HG02870 (cell line): ENCODE results near the gene TRIM44.
"Not testable (repeated sequence)": the region's sequence is repeated elsewhere in the genome, so short reads cannot be mapped to it uniquely, and the experiment has no call there.

ENCODE experiments used
- ATAC-seq: cut with Tn5 transposase; IDR thresholded peaks from one replicate; pipeline ENCODE4 v1.9.1; 2021; ENCODE audit warnings: mild to moderate bottlenecking, moderate library complexity; ENCODE audit not compliant: unreplicated experiment

The TRIM44 gene

DNA sequence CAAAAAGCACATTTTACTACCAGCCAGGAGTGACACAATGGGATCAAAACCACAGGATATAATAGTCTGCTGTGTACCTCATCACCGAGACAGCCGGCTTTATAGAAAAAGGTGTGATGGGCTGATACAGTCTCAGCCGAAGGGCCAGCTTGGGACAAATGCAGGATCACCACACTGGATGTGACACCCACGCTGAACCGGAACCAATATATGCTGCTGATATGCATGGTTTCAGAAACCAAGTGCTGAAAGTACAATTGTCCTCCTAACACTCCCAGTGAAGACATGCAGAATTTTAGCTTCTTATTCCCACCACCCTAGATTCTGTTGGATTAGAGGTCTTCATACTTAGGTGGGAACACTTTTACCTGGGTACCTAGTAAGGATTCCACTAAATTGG lies 184.3 kb downstream of the TRIM44 start:
- no peak for ATAC-seq

DNA sequence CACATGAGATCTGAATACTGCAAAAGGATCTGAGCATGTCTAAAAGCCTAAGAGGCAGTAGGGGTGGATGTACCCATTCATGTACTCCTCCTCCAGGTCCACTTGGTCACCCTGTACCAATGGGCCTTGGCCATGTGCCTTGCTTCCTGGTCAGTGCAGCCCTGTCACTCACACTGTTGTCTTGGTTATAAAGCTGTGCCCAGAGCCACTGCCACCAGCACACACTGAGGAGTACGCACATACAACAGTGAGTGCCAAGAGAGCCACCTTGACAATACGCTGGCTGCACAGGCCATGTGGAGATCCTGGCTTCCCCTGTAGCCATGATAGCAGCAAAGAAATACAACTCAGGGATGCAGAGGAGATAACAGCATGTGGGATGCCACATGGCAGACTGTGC lies 184.9 kb downstream of the TRIM44 start:
- no peak for ATAC-seq

DNA sequence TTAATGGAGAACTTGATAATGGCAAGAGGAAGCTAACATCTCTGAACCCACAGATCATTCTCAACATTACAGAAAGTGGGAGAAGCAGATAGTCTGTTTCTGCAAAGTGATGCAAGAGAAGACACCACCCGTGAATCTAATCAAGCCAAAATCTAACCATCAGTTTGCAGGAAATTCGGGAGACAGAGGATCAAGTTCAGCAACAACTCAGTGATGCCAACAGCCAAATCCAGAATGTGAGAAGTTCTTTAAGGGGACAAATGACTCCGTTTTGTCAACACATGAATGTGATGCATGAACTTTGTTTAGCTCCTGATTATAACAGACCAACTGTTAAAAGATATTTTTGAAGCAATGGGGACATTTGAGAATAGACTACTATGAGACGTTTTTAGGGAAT lies 186.0 kb downstream of the TRIM44 start:
- no peak for ATAC-seq

DNA sequence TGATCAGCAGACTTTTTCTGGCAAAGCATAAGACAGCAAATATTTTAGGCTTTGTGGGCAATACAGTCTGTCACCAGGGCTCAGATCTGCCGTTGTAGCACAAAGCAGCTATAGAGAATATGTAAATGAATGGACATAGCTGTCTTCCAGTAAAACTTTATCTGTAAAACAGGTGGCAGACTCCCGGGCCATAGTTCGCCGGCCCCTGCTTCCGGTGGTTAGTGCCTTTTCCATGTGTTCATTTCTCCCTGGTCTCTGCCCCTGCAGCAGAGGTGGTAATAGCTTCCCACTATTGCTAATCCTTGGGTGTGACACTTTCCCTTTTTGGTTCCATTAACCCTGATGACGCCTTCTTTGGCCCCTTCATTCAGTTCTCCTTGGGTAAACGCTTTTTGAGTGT lies 187.6 kb downstream of the TRIM44 start:
- ATAC-seq: no peak

DNA sequence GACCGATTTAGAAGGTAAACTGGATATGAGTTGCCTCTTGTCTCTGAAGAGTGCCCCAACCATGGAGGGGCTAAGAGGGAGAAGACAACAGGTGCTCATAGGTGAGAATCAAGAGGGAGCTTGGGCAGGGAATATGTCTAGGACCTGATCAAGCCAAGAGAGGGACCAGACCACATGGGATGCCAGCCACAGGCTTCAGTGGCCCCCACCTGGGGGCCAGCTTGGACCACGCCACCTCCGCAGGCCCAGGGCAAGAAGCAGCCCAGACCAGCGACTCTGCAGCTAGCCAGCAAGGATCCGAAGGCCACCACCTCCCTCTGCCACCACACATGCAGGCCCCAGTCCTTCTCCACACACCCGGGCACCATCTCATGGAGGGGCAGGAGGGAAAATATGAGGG lies 188.8 kb downstream of the TRIM44 start:
- no peak for ATAC-seq

DNA sequence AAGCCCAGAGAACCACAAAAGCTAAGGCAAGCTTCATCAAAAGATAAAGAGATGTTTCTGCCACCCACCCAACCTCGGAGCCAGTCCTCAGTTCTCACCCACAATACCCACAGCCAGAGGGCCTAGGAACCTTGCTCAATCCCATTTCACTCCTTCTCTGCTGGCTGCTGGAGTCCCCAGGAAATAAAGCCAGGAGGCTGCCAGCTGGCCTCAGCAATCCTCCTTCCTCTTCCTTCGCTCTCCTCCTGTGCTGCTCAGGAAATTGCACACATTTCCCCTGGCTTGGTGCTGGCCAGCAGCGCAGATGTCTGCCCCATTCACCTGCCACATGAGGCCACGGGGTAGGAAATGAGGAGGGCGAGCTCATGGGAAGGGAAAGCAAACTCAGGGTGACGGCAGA lies 189.5 kb downstream of the TRIM44 start:
- no peak for ATAC-seq

DNA sequence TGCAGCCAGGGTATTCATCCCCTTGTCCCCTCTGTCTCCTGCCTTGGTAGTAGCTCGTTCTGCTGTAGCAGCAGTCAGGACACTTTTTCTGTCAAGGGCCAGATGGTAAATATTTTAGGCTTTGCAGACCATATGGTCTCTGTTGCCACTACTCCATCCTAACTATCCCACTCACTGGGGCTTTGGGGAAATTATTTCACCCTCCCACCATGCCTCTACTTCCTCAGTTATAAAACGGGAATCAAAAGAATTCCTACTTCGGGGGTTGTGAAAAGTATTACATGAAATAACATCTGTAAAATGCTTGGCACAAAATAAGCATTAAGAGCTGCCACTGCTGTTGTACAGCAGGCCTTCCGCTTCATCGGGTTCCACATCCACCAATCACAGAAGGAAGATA lies 191.4 kb downstream of the TRIM44 start:
- no peak for ATAC-seq

DNA sequence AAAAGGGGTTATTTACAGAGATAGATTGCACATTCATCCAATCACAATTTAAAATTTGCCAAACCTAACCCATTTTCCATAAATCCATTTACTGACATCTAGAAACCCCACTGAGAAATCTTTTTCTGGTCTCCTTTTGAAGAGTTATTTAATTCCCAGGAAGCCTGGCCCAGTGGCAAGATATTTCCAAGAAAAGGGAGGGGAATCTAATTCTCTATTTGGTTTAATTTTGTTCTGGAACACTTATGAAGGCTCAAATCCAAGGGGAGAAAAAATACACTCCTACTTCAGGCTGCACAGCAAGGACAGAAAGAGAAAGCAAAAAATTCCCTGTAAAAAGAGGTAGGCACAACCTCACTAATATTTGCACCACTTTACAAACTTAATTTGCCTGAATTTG lies 193.1 kb downstream of the TRIM44 start:
- no peak for ATAC-seq

DNA sequence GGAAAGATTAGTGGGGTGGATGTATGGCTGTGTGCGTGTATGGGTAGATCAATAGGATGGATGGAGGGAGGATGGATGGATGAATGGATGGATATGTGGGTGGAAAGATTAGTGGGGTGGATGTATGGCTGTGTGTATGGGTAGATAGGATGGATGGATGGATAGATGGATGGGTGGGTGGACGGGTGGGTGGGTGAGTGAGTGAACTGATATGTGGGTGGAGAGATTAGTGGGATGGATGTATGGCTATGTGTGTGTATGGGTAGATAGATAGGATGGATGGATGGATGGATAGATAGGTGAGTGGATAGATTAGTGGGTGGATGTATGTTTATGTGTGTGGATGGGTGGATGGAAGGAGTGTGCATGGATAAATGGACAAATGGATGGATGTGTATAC lies 193.7 kb downstream of the TRIM44 start:
- no peak for ATAC-seq

DNA sequence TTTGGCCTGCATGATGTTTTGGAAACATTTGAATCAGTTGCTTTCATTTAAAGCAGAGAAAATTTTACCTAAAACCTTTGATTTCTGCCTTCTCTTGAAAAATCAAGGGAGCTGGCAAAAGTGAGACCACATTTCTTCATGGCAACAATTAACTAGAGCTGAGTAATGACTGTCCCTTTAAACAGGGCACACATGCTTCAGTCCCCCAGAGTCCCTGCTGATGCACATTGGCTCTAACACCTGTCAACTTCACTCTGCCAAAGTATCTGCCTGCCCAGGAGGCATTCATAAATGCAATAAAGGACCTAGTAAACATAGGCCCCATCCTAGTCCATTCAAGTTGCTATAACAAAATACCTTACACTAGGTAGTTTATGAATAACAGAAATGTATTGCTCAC lies 194.2 kb downstream of the TRIM44 start:
- ATAC-seq: no peak

DNA sequence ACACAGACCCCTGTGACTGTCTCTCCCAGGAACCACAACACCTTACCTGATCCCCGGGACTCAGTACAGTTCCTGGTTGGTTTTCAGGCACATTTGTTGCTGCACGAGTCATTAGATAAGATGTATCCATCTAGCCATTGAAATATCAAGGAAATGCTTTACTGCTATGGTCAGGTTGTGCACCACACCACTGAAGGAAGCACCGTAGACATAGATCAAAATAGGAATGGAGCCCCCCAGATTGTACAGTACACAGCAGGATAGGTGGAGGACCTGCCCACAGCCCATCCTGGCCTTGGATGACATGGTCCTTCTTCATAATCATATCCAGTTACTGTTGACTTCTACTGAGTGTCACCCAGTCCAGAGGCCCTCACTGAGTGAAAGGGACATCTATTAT lies 195.3 kb downstream of the TRIM44 start:
- ATAC-seq: no peak

DNA sequence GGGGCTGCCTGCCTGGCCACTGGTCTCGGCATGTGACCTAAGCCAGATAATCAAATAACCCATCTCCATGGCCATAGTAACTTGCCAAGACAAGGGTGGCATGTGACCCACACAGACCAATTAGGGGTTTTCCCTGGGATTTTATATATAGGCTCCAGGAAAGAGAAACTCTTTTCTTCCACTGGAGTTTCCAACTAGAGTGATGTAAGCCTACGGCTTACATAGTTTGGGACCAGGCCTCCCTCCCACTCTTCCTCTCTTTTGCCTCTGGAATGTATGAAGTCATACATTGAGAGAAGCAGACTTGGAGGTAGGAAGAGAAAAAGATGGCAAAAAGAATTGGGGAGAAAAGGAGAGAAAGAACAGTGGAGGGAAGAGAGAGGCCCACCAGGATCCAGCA lies 196.7 kb downstream of the TRIM44 start:
- ATAC-seq: no peak

DNA sequence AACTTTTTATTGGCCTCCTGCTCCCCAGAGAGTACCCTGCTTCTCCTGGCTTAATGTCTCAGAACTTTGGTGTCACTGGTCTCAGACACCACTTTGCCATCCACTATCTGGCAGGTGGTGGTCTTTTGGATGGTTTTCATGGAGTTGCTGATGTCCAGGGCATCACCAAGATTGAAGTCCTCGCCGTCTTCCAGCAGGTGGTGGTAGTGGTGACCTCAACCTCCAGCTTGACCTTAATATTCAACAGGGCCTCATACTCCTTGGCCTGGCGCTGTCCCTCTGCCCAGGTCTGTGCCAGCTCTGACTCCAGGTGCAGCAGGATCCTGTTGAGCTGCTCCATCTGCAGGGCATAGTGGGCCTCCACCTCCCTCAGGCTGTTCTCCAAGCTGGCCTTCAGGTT lies 197.6 kb downstream of the TRIM44 start:
- ATAC-seq: not testable (repeated sequence)

DNA sequence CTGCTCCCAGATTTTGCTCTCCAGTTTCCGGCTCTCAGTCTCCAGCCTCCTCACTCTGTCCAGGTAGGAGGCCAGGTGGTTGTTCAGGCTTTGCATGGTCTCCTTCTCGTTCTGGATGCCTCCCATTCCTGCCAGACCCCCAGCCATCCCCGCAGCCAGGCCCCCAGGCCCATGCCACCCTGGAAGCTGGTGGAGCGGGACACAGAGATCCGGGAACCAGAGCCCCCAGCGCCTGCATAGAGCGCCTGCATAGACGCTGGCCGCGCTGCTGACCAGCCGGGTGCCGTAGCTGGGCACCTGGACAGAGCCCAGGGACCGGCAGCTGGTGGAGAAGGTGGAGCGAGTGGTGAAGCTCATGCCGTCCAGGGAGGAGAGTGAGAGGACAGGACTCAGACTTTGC lies 198.6 kb downstream of the TRIM44 start:
- no peak for ATAC-seq

DNA sequence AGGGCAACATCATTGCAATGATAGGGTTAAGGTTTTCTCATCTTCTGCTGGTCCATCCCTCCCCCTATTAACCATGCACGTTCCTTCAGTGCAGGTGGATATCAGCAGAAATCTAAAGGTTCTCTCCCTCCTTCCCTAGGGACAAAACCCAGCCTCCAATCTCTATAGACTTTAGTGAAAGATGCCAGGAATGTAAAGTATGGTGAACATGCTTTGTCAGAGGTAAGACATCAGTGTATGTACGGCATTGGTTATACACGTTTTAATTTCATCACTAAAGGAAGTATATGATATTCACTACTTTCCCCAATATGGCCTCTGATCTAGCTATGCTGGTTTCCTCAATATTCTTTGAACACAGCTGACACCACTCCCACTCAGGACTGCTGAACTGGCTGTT lies 200.1 kb downstream of the TRIM44 start:
- no peak for ATAC-seq

DNA sequence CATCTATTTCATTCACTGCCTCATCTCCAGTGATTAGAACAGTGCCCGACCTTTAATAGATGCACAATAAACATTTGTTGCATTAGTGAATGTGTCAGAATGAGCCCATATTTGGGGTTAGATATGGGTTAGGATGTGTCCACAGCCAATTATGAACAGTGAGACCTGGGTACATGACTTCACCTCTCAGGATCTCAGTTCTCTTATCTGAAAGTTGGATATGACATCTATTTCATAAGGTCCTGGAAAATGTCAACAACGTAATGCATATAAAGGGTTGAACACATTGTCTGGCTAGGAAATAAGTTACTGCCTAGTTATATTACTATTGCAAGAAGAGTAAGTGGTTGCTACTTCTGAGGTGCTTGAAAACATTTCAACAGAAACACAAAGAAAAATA lies 201.6 kb downstream of the TRIM44 start:
- no peak for ATAC-seq

DNA sequence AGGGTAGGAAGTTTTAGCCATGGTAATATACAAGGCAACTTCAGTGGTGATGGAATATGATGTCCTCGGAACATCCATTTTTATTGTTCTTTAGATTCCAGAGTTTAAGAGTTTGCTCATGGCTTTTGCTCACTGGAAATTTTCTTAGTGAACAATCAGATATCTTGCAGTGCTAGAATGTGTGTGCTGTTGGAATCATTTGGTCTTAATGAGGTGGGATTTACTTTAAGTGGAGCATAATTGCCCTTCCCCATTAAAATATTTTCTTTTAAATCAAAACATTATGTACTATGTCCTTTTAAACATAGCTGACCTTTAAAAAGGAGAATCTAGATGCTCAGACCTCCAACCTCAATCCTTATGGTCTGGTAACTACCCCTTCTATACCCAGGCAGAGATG lies 204.0 kb downstream of the TRIM44 start:
- no peak for ATAC-seq
